Retinal pigment epithelial cell (primary cell): ENCODE results near the gene GOLGA6L2.

ENCODE experiments used
- DNase-seq: peaks from one replicate; pipeline ENCODE4 v3.0.0-alpha.2; 2010; ENCODE audit warnings: low read depth
- H3K4me3 ChIP-seq: 2 replicates; pipeline ENCODE4 v1.5.1; 2011; ENCODE audit warnings: mild to moderate bottlenecking, low read length, control low read depth, moderate library complexity
- TF ChIP-seq, protein P1 (sequence below): conservative IDR thresholded peaks from 2 replicates; pipeline ENCODE4 v1.5.1; 2011; ENCODE audit warnings: low read depth, low read length, control low read depth, inconsistent platforms

GOLGA6L2 gene

DNA sequence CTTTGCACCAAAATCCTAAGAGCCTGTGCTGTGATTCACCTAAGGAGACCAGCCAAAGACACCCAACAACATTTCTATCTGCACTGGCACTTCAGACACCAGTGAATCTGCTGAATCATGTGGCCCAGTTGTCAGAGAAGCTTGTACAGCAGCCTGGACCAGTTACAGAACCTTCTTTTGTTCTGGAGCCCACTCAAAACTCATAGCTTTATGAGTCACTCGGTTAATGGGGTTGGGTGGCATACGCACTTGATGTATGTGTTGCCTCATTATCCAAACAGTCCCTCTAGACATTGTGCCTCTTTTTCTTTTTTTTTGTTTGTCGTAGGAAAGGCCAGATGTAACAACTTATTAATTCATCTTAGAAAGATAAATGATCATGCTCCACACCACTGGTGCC lies 25.6 kb upstream of the GOLGA6L2 start:
- TF ChIP-seq, protein P1, sequence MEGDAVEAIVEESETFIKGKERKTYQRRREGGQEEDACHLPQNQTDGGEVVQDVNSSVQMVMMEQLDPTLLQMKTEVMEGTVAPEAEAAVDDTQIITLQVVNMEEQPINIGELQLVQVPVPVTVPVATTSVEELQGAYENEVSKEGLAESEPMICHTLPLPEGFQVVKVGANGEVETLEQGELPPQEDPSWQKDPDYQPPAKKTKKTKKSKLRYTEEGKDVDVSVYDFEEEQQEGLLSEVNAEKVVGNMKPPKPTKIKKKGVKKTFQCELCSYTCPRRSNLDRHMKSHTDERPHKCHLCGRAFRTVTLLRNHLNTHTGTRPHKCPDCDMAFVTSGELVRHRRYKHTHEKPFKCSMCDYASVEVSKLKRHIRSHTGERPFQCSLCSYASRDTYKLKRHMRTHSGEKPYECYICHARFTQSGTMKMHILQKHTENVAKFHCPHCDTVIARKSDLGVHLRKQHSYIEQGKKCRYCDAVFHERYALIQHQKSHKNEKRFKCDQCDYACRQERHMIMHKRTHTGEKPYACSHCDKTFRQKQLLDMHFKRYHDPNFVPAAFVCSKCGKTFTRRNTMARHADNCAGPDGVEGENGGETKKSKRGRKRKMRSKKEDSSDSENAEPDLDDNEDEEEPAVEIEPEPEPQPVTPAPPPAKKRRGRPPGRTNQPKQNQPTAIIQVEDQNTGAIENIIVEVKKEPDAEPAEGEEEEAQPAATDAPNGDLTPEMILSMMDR, result no peak
- no peak overlapping the region for H3K4me3 ChIP-seq
- no peak for DNase-seq

DNA sequence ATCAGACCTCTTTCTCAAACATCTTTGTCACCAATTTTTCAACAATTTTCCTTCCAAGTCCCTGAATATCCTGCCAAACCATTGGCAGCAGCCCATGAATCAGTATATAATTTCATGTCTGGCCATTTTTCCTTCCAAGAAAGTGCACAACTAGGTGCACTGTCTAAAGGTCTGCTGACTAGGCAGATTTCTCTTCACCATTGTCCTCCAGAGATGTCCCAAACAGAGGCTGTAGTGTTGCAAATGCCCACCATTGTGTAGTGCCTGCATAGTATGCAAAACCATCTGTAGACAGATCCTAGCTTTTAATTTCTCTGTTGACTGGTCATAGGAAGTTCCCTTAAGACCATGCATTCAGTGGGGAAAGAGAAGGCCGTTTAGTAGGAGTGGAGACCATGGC lies 25.0 kb upstream of the GOLGA6L2 start:
- DNase-seq, result no peak
- TF ChIP-seq, protein P1, result no peak
- H3K4me3 ChIP-seq, result no peak overlapping the region

DNA sequence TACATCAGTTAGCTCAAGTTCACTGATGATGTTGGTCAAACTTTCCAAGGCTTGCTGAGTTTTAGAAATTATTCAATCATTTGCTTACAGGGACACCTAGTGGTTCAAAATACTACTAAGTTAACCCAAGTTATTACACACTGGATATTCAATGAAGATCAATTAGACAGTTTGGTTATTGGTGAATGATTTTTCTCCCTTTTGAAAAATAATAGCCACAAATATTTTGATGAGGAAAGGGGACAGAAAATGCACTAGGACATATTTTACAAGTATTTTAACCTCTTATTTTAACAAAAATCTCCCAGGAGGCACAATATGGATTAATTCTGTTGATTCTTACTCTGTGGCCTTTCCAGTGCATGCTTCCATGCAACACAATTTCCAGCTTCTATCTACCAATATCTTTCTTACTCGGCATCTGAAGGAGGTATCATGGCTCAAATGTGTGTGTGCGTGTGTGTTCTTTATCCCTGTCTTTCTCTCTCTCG lies 20.1 kb upstream of the GOLGA6L2 start:
- DNase-seq, result no peak
- no peak overlapping the region for H3K4me3 ChIP-seq
- TF ChIP-seq, protein P1, result peak; percentile 8

- TF ChIP-seq, protein P1, result no peak
- H3K4me3 ChIP-seq, result no peak overlapping the region
- DNase-seq, result no peak
Observed at GRCh38 chr15:23457890-23458289, 10.8 kb upstream of the GOLGA6L2 start.

DNA sequence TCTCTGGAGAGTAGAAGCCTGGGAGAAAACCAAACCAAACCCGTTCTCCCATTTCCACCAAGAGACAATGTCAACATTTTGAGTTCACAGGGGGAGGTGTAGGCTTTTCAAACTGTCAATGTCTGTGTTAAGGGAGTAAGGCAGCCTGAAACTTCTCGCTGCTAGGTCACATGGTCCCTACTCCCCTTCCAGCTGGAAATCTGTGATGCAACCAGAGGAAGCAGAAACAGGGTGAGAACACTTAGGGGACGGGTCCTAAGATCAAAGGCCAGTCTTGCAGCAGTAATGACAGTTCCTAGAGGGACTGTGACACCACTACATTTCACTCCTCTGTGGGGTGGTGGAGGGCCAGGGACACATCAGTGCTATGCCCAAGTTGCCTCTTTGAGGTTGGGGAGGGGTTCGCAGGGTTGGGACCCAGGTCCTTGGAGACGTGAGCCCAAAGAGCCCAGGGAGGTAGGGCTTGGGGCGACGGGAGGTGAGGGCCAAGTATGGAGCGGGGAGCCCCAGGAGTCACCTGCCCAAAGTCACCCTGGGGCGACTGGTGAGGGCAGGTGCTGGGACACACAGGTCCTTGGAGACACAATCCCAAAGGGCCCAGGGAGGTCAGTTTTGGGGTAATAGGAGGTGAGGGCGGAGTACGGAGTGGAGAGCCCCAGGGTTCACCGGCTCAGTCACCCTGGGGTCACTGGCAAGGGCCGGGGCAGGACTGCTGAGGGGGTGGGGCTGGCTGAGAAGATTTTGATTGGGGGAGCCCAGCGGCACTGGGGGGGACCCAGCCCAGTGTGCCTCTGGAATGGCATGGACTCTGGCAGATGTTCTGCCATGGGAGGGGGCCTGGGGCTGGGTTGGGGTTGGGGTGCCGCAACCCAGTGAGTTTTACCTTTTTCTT lies 582 bp downstream of the GOLGA6L2 start:
- TF ChIP-seq, protein P1, result no peak
- DNase-seq, result no peak
- no peak overlapping the region for H3K4me3 ChIP-seq

DNA sequence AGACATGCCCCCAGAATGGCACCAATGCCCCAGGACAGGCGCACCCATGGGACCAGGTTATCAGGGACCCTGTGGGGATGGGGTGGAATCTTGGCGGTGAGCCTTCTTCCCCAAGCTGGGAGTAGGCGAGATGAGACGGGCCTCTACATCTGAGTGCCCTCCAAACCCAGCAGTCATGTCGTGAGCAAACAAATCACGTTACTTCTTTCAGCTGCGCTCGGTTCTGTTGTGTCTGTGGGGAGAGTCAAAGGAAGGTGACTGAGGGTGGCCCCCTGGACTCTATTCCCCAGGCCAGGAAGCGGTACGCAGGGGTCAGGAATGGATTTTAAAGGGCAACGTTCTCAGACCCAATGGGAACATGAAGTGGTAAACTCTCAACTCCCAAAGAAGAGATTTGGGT lies 2.8 kb downstream of the GOLGA6L2 start:
- no peak overlapping the region for H3K4me3 ChIP-seq
- TF ChIP-seq, protein P1, result no peak
- DNase-seq, result no peak

GRCh38 chr15:23441204-23441603 lies 5.8 kb downstream of the GOLGA6L2 start:
- H3K4me3 ChIP-seq, result no peak overlapping the region
- TF ChIP-seq, protein P1, result no peak
- DNase-seq, result no peak
